GM19023 (cell line): Measurements from ENCODE around the gene OR8H2.
"Not testable (repeated sequence)": the region's sequence is repeated elsewhere in the genome, so short reads cannot be mapped to it uniquely, and the experiment has no call there.

Experiments
- ATAC-seq: cut with Tn5 transposase; IDR thresholded peaks from one replicate; pipeline ENCODE4 v1.9.1; 2021; ENCODE audit warnings: mild to moderate bottlenecking, moderate library complexity; ENCODE audit not compliant: unreplicated experiment

The OR8H2 gene

GRCh38 chr11:56103210-56103737 is at the start of gene OR8H2:
Gene OR8H2 (plus strand): TSS chr11:56103687. CDS start chr11:56105043, 1,356 bp downstream.
- ATAC-seq, result no peak

GRCh38 chr11:56056366-56056765 is 47.1 kb upstream of the OR8H2 start:
- ATAC-seq, result not testable (repeated sequence)

GRCh38 chr11:56057661-56058237 is 45.7 kb upstream of the OR8H2 start:
- ATAC-seq, result not testable (repeated sequence)

- not testable (repeated sequence) for ATAC-seq
These were observed 45.2 kb upstream of the OR8H2 start for GRCh38 chr11:56058260-56058780.

GRCh38 chr11:56066980-56067379 is 36.5 kb upstream of the OR8H2 start:
- no peak for ATAC-seq

GRCh38 chr11:56089697-56090096 is 13.8 kb upstream of the OR8H2 start:
- ATAC-seq, result no peak

- ATAC-seq, result no peak
These were observed 10.5 kb upstream of the OR8H2 start, which contains the start of gene OR8I2 for GRCh38 chr11:56093008-56093407. Gene OR8I2 (plus strand): TSS chr11:56093308. CDS start chr11:56093308, 0 bp downstream.

GRCh38 chr11:56122073-56122472 is 18.6 kb downstream of the OR8H2 start, which contains the start of gene OR8H3:
Gene OR8H3 (plus strand): TSS chr11:56122373. CDS start chr11:56122373, 0 bp downstream.
- ATAC-seq, result no peak

- no peak for ATAC-seq
These were observed 36.7 kb downstream of the OR8H2 start, which contains the start of gene OR8J3 for GRCh38 chr11:56140151-56140661. Gene OR8J3 (minus strand): TSS chr11:56140201. CDS start chr11:56137718, 2,483 bp downstream.

- not testable (repeated sequence) for ATAC-seq
These were observed 40.2 kb downstream of the OR8H2 start for GRCh38 chr11:56143681-56144080.

- no peak for ATAC-seq
These were observed 47.9 kb downstream of the OR8H2 start for GRCh38 chr11:56151376-56151775.

- no peak for ATAC-seq
These were observed 48.8 kb downstream of the OR8H2 start for GRCh38 chr11:56152333-56152732.
